HCT116 (cell line): ENCODE measurements around the gene RWDD4.

ENCODE experiments used
- ATF3 ChIP-seq: IDR thresholded peaks from 2 replicates; pipeline ENCODE4 v1.6.1; 2012
- CEBPB ChIP-seq: IDR thresholded peaks from 2 replicates; pipeline ENCODE4 v1.6.1; 2012; ENCODE audit warnings: low read depth
- CTCF ChIP-seq, 3 experiments: fragments of 200-600 bp in 1 of 3; sonication (generic) in 1 of 3; IDR thresholded peaks in 2 of 3; conservative IDR thresholded peaks in 1 of 3; 2 replicates each; pipeline ENCODE4 v1.5.1; 2012 to 2017; ENCODE audit warnings: low read depth in 2 of 3, low read length in 2 of 3, antibody characterized with exemption in 1 of 3, borderline replicate concordance in 1 of 3, control low read depth in 1 of 3, mild to moderate bottlenecking in 1 of 3, mixed read lengths in 1 of 3, mixed run types in 1 of 3, moderate library complexity in 1 of 3; ENCODE audit not compliant: insufficient read depth in 1 of 3
- EZH2phosphoT487 ChIP-seq: fragments of 200-600 bp; IDR thresholded peaks from 2 replicates; pipeline ENCODE4 v1.6.1; 2018; ENCODE audit warnings: antibody characterized with exemption, borderline replicate concordance
- MAX ChIP-seq: IDR thresholded peaks from 2 replicates; pipeline ENCODE4 v1.6.1; 2012
- POLR2A ChIP-seq: IDR thresholded peaks from 2 replicates; pipeline ENCODE4 v1.7.0; 2011; ENCODE audit warnings: borderline replicate concordance; ENCODE audit not compliant: insufficient read depth, insufficient read length; ENCODE audit errors: extremely low read depth
- POLR2AphosphoS5 ChIP-seq: IDR thresholded peaks from 2 replicates; pipeline ENCODE4 v1.6.1; 2011; ENCODE audit warnings: mild to moderate bottlenecking, low read depth, low read length, moderate library complexity
- RAD21 ChIP-seq: IDR thresholded peaks from 2 replicates; pipeline ENCODE4 v1.6.1; 2012; ENCODE audit warnings: low read depth, mild to moderate bottlenecking
- REST ChIP-seq: IDR thresholded peaks from 2 replicates; pipeline ENCODE4 v1.6.1; 2012; ENCODE audit warnings: low read depth
- SP1 ChIP-seq: IDR thresholded peaks from 2 replicates; pipeline ENCODE4 v1.6.1; 2012; ENCODE audit warnings: low read depth
- SRF ChIP-seq: IDR thresholded peaks from 2 replicates; pipeline ENCODE4 v1.6.1; 2012; ENCODE audit warnings: low read depth
- YY1 ChIP-seq: IDR thresholded peaks from 2 replicates; pipeline ENCODE4 v1.6.1; 2011; ENCODE audit warnings: low read length, low read depth, moderate library complexity, mild to moderate bottlenecking; ENCODE audit not compliant: insufficient replicate concordance; ENCODE audit errors: extremely low read depth
- ZBTB33 ChIP-seq: IDR thresholded peaks from 2 replicates; pipeline ENCODE4 v1.6.1; 2011; ENCODE audit warnings: mild to moderate bottlenecking, low read length, moderate library complexity; ENCODE audit not compliant: insufficient replicate concordance; ENCODE audit errors: extremely low read depth
- ZNF274 ChIP-seq: fragments of 200-500 bp; sonication (Bioruptor generic); IDR thresholded peaks from 2 replicates; pipeline ENCODE4 v1.6.1; 2014; ENCODE audit warnings: mild to moderate bottlenecking, low read depth, low read length, inconsistent platforms

- TF ChIP-seq EZH2phosphoT487 = no peak
- no peak for TF ChIP-seq CTCF (IDR thresholded peaks at IDR 0.05 in 2 of 3, conservative IDR thresholded peaks at IDR 0.05 in 1 of 3; ENCODE audit: borderline replicate concordance in 1 of 3, insufficient read depth in 1 of 3, low read depth in 2 of 3, low read length in 2 of 3)
- no peak for TF ChIP-seq POLR2A
- TF ChIP-seq ZBTB33 = no peak
- TF ChIP-seq CEBPB = no peak
- TF ChIP-seq YY1 = no peak
- no peak for TF ChIP-seq ZNF274
- TF ChIP-seq RAD21 = no peak
- no peak for TF ChIP-seq SRF
- TF ChIP-seq REST = no peak
- TF ChIP-seq MAX = no peak
- TF ChIP-seq POLR2AphosphoS5 = no peak
- no peak for TF ChIP-seq ATF3
- no peak for TF ChIP-seq SP1
Observed at GRCh38 chr4:183638436-183638835, 20.5 kb downstream of the RWDD4 start.
